Measurements from ENCODE around the gene KANK3.
A peak's percentile ranks its signal among the peaks of the same experiment; 100 is the strongest.
"Not testable (repeated sequence)": the region's sequence is repeated elsewhere in the genome, so short reads cannot be mapped to it uniquely, and the experiment has no call there.

The KANK3 gene

DNA sequence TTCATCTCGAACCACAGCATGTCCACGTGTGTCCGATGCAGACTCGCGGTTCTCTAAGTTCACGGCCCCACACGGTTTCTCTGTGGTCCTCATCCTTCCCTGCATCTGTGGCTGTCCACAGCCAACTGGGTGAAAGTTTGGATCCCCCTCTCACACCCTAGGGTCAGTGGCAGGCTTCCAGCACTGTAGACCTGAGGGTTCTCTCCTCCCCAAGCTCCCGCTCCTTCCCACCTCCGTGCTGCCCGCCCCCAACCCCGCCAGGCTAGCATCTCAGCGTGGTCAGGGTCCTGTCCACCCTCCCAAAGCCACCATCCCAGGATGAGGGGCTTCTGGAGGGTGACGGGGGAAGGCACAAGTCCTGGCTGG lies 23.9 kb upstream of the KANK3 start:
- no peaks in the 10 kb centered on the region for H3K27me3 ChIP-seq (replicated peaks; ENCODE audit: control insufficient read depth, insufficient read depth, low read length)
- H3K4me1 ChIP-seq (ENCODE audit: control insufficient read depth, insufficient read depth, low read length): peaks cover 64% of the 10 kb centered on the region
- peak overlapping the region; percentile 90 for H3K4me3 ChIP-seq (ENCODE audit: low read length)
- no peaks in the 10 kb centered on the region for H3K9me3 ChIP-seq (ENCODE audit: control insufficient read depth, low read length)
- peaks cover 52% of the 10 kb centered on the region for H3K36me3 ChIP-seq (ENCODE audit: control insufficient read depth, insufficient read depth, low read length, severe bottlenecking)
- peak overlapping the region; percentile 94 for H3K9ac ChIP-seq (ENCODE audit: low read length)
- DNase-seq (ENCODE audit: low read depth): peak; percentile 44

- Histone ChIP-seq H3K9me3 (ENCODE audit: control insufficient read depth, low read length) (no peaks in the 10 kb centered on the region), H3K27me3 (replicated peaks; ENCODE audit: control insufficient read depth, insufficient read depth, low read length) (no peaks in the 10 kb centered on the region), H3K4me3 (ENCODE audit: low read length) (peak overlapping the region; percentile 90), H3K4me1 (ENCODE audit: control insufficient read depth, insufficient read depth, low read length) (peaks cover 60% of the 10 kb centered on the region), H3K9ac (ENCODE audit: low read length) (peak overlapping the region; percentile 94), H3K36me3 (ENCODE audit: control insufficient read depth, insufficient read depth, low read length, severe bottlenecking) (peaks cover 44% of the 10 kb centered on the region)
- no peak for DNase-seq (ENCODE audit: low read depth)
Observed at GRCh38 chr19:8366121-8366581, 23.1 kb upstream of the KANK3 start.

DNA sequence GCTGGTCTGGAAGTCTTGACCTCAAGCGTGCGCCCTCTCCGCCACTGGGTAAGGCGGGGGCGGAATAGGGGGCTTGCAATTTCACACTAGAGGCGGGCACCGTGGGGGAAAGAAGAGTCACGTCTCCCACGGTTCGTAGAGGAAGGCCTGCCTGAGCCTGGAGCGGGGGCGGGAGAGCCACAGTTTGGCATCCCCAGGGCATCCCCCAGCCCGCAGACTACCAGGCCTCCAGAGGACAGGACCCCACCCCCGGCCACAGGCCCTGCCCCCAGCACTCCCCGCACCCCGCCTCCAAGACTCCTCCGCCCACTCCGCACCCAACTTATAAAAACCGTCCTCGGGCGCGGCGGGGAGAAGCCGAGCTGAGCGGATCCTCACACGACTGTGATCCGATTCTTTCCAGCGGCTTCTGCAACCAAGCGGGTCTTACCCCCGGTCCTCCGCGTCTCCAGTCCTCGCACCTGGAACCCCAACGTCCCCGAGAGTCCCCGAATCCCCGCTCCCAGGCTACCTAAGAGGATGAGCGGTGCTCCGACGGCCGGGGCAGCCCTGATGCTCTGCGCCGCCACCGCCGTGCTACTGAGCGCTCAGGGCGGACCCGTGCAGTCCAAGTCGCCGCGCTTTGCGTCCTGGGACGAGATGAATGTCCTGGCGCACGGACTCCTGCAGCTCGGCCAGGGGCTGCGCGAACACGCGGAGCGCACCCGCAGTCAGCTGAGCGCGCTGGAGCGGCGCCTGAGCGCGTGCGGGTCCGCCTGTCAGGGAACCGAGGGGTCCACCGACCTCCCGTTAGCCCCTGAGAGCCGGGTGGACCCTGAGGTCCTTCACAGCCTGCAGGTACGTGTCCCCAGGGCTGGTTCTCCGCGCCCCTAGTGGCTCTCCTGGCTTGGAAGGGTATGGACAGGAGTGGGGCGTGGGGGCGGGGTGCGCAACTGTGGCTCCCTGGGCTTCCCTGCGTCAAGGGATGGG lies 21.0 kb upstream of the KANK3 start, which contains the start of gene ANGPTL4:
ANGPTL4 (plus strand) TSS at position 353 of the 969 bp plus-strand sequence; CDS start at position 520, 167 bp downstream.
- DNase-seq (ENCODE audit: low read depth): peak; percentile 94
- H3K4me3 ChIP-seq (ENCODE audit: low read length): peak within 1 kb of the TSS; percentile 90
- H3K9me3 ChIP-seq (ENCODE audit: control insufficient read depth, low read length): no peaks in the 10 kb centered on the region
- peak within 1 kb of the TSS; percentile 94 for H3K9ac ChIP-seq (ENCODE audit: low read length)
- H3K4me1 ChIP-seq (ENCODE audit: control insufficient read depth, insufficient read depth, low read length): peaks cover 43% of the 10 kb centered on the region
- H3K27me3 ChIP-seq (replicated peaks; ENCODE audit: control insufficient read depth, insufficient read depth, low read length): no peaks in the 10 kb centered on the region
- H3K36me3 ChIP-seq (ENCODE audit: control insufficient read depth, insufficient read depth, low read length, severe bottlenecking): peaks cover 25% of the 10 kb centered on the region

DNA sequence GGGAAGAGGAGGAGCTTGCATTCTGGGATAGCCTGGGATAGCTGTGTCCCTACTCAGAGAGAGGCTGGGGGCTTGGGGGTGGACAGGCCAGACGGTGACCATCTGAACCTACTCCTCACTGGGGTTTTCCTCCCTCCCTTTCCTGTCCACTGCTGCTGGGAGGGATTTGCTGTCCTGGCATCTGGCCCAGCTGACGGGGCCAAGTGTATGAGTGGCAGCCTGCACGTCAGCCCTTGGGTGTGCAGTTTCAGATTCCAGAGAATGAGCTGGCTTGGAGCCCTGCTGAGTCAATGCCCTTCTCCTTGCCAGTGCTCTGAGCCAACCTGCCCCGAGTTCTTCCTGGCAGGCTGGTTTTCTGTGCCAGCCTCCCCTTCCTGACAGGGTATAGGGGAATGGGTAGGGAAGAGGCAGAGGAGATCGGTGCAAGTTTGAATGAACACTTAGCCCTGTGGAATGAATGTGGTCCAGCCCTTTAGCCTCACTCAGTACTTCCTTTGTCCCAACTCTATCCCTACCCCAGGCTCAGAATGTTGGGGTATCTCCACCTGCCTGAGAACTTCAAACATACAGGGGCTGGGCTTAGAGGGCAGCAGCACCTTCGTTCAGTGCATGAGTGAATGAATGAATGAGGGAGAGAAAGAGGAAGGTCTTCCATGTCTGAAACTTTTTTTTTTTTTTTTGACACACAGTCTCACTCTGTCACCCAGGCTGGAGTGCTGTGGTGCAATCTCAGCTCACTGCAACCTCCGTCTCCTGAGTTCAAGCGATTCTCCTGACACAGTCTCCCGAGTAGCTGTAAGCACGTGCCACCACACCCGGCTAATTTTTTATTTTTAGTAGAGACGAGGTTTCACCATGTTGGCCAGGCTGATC lies 19.1 kb upstream of the KANK3 start:
- no peaks in the 10 kb centered on the region for H3K27me3 ChIP-seq (replicated peaks; ENCODE audit: control insufficient read depth, insufficient read depth, low read length)
- H3K36me3 ChIP-seq (ENCODE audit: control insufficient read depth, insufficient read depth, low read length, severe bottlenecking): peaks cover 9% of the 10 kb centered on the region
- H3K4me1 ChIP-seq (ENCODE audit: control insufficient read depth, insufficient read depth, low read length): peaks cover 26% of the 10 kb centered on the region
- no peaks in the 10 kb centered on the region for H3K9me3 ChIP-seq (ENCODE audit: control insufficient read depth, low read length)
- H3K4me3 ChIP-seq (ENCODE audit: low read length): peak overlapping the region; percentile 71
- DNase-seq (ENCODE audit: low read depth): peak; percentile 99
- H3K9ac ChIP-seq (ENCODE audit: low read length): peak overlapping the region; percentile 88

- Histone ChIP-seq H3K36me3 (ENCODE audit: control insufficient read depth, insufficient read depth, low read length, severe bottlenecking) (no peaks in the 10 kb centered on the region), H3K27me3 (replicated peaks; ENCODE audit: control insufficient read depth, insufficient read depth, low read length) (no peaks in the 10 kb centered on the region), H3K4me1 (ENCODE audit: control insufficient read depth, insufficient read depth, low read length) (peaks cover 23% of the 10 kb centered on the region), H3K9me3 (ENCODE audit: control insufficient read depth, low read length) (no peaks in the 10 kb centered on the region), H3K4me3 (ENCODE audit: low read length) (no peak overlapping the region), H3K9ac (ENCODE audit: low read length) (no peak overlapping the region)
- DNase-seq (ENCODE audit: low read depth): no peak
Observed at GRCh38 chr19:8360196-8360595, 17.1 kb upstream of the KANK3 start.

GRCh38 chr19:8358948-8359347 lies 15.9 kb upstream of the KANK3 start:
- DNase-seq (ENCODE audit: low read depth): no peak
- H3K9ac ChIP-seq (ENCODE audit: low read length): no peak overlapping the region
- no peaks in the 10 kb centered on the region for H3K36me3 ChIP-seq (ENCODE audit: control insufficient read depth, insufficient read depth, low read length, severe bottlenecking)
- no peak overlapping the region for H3K4me3 ChIP-seq (ENCODE audit: low read length)
- peaks cover 32% of the 10 kb centered on the region for H3K4me1 ChIP-seq (ENCODE audit: control insufficient read depth, insufficient read depth, low read length)
- H3K27me3 ChIP-seq (replicated peaks; ENCODE audit: control insufficient read depth, insufficient read depth, low read length): no peaks in the 10 kb centered on the region
- no peaks in the 10 kb centered on the region for H3K9me3 ChIP-seq (ENCODE audit: control insufficient read depth, low read length)

GRCh38 chr19:8357007-8357521 lies 14.0 kb upstream of the KANK3 start:
- H3K4me3 ChIP-seq (ENCODE audit: low read length): no peak overlapping the region
- H3K36me3 ChIP-seq (ENCODE audit: control insufficient read depth, insufficient read depth, low read length, severe bottlenecking): no peaks in the 10 kb centered on the region
- peaks cover 30% of the 10 kb centered on the region for H3K4me1 ChIP-seq (ENCODE audit: control insufficient read depth, insufficient read depth, low read length)
- H3K9ac ChIP-seq (ENCODE audit: low read length): no peak overlapping the region
- no peak for DNase-seq (ENCODE audit: low read depth)
- H3K27me3 ChIP-seq (replicated peaks; ENCODE audit: control insufficient read depth, insufficient read depth, low read length): no peaks in the 10 kb centered on the region
- no peaks in the 10 kb centered on the region for H3K9me3 ChIP-seq (ENCODE audit: control insufficient read depth, low read length)

DNA sequence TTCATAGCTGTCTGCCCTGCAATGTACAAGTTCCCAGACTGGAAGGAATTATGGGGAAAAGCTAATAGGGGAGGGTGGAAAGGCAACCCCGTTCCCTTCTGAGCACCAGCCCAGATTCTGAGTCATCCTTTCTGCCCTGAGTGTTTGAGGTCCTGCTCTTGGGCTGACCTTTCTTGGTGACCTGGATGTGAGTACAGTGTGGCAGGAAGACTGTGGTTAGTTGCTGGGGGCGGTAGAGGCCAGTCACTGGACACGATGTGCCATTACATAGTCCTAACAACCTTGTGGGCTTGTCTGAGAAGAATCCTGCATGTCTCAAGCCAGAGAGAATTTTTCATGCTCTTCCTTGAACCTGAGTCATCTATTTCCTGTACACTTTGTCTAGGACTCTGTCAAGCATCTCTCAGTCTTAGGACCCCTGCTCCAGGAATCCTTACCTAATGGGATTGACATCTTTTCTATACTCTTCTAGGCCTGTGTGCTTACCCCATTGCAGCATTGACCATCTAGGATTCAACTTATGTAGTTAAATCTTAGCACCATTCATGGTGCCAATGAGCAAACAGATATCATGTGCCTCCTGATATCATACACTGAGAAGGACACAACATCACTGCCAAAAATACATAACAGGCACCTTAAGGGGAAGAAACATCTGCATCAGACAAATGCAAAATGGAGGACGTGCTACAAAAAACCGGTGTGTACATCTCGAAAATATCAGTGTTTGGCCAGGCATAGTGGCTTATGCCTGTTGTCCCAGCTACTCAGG lies 12.8 kb upstream of the KANK3 start:
- no peaks in the 10 kb centered on the region for H3K36me3 ChIP-seq (ENCODE audit: control insufficient read depth, insufficient read depth, low read length, severe bottlenecking)
- DNase-seq (ENCODE audit: low read depth): peak; percentile 84
- H3K27me3 ChIP-seq (replicated peaks; ENCODE audit: control insufficient read depth, insufficient read depth, low read length): no peaks in the 10 kb centered on the region
- no peak overlapping the region for H3K4me3 ChIP-seq (ENCODE audit: low read length)
- H3K4me1 ChIP-seq (ENCODE audit: control insufficient read depth, insufficient read depth, low read length): peaks cover 30% of the 10 kb centered on the region
- no peak overlapping the region for H3K9ac ChIP-seq (ENCODE audit: low read length)
- no peaks in the 10 kb centered on the region for H3K9me3 ChIP-seq (ENCODE audit: control insufficient read depth, low read length)

DNA sequence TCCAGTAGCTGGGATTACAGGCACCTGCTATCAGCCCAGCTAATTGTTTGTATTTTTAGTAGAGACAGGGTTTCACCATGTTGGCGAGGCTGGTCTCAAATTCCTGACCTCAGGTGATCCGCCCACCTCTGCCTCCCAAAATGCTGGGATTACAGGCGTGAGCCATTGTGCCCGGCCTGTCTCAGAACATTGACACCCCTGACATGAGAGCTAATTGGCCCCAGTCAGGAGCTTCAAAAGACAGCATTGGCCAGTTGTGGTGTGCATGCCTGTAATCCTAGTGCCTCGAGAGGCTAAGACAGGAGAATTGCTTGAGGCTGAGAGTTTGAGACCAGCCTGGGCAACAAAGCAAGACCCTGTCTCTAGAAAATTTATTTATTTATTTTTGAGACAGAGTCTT lies 9.8 kb upstream of the KANK3 start:
- H3K9me3 ChIP-seq (ENCODE audit: control insufficient read depth, low read length); H3K9ac ChIP-seq (ENCODE audit: low read length); H3K36me3 ChIP-seq (ENCODE audit: control insufficient read depth, insufficient read depth, low read length, severe bottlenecking); DNase-seq (ENCODE audit: low read depth); H3K4me3 ChIP-seq (ENCODE audit: low read length); H3K27me3 ChIP-seq (replicated peaks; ENCODE audit: control insufficient read depth, insufficient read depth, low read length): not testable (repeated sequence)
- peaks cover 32% of the 10 kb centered on the region for H3K4me1 ChIP-seq (ENCODE audit: control insufficient read depth, insufficient read depth, low read length)

DNA sequence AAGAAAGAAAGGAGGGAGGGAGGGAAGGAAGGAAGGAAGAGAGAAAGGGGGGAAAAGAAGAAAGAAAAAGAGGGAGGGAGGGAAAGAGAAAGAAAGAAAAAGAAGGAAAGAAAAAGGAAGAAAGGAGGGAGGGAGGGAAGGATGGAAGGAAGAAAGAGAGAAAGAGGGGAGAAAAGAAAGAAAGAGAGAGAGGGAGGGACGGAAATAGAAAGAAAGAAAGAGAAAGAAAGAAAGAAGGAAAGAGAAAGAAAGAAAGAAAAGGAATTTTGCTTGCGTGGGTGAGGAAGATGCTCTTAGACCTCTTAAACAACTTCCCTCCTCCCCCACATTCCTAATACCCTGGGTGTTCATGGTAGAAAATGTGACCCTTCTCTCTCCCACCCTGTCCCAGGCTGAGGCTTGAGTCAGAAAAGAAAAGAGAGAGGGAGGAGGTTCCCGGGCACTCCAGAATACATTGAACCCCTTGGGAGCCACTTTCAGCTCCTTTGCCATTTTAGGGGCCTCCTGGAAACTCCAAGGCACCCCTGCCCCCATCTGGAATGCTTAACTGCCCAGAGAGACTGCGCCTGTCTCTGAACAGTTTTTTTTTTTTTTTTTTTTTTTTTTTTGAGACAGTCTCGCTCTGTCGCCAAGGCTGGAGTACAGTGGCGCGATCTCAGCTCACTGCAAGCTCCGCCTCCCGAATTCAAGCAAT lies 9.2 kb upstream of the KANK3 start:
- Histone ChIP-seq H3K27me3 (replicated peaks; ENCODE audit: control insufficient read depth, insufficient read depth, low read length) (no peaks in the 10 kb centered on the region), H3K9me3 (ENCODE audit: control insufficient read depth, low read length) (no peaks in the 10 kb centered on the region), H3K4me3 (ENCODE audit: low read length) (peak overlapping the region; percentile 5), H3K36me3 (ENCODE audit: control insufficient read depth, insufficient read depth, low read length, severe bottlenecking) (no peaks in the 10 kb centered on the region), H3K4me1 (ENCODE audit: control insufficient read depth, insufficient read depth, low read length) (peaks cover 35% of the 10 kb centered on the region), H3K9ac (ENCODE audit: low read length) (peak overlapping the region; percentile 47)
- no peak for DNase-seq (ENCODE audit: low read depth)

All from adipocyte (in vitro differentiated cells).